Prostate gland (tissue), 2 donors: ENCODE measurements around the gene ARMC3. TPM values are rescaled to one million over a fixed set of nuclear protein-coding genes. Genes with fewer than 3 reads are reported as not detected.

Source experiments
- DNase-seq: peaks from one replicate; pipeline ENCODE4 v3.0.0-alpha.2; 2019; ENCODE audit warnings: low spot score
- H3K27ac ChIP-seq, 2 donors: fragments of 200-600 bp; sonication (generic); 2 replicates each; pipeline ENCODE4 v1.5.1; 2017 to 2019
- H3K27me3 ChIP-seq: fragments of 200-600 bp; sonication (generic); replicated peaks from 2 replicates; pipeline ENCODE4 v1.5.1; 2019; ENCODE audit not compliant: insufficient read depth
- H3K36me3 ChIP-seq, 2 donors: fragments of 200-600 bp; sonication (generic); 1 replicate in 1 of 2; 2 replicates in 1 of 2; pipeline versions ENCODE4 v1.5.1 to v1.8.1; 2017 to 2019
- H3K4me1 ChIP-seq: fragments of 200-600 bp; sonication (generic); replicated peaks from 2 replicates; pipeline ENCODE4 v1.5.1; 2019
- H3K4me3 ChIP-seq, 2 donors: fragments of 200-600 bp; sonication (generic); 2 replicates each; pipeline ENCODE4 v1.5.1; 2017 to 2019
- H3K9me3 ChIP-seq: fragments of 200-600 bp; sonication (generic); 2 replicates; pipeline ENCODE4 v1.5.1; 2017
- CTCF ChIP-seq, 4 experiments: fragments of 200-600 bp in 2 of 4; fragments of 450-650 bp in 2 of 4; sonication (generic) in 2 of 4; IDR thresholded peaks; 1 replicate in 3 of 4; 2 replicates in 1 of 4; pipeline ENCODE4 v1.5.1; 2016 to 2019; ENCODE audit warnings: antibody characterized with exemption in 4 of 4, mild to moderate bottlenecking in 2 of 4, moderate library complexity in 2 of 4
- POLR2A ChIP-seq: fragments of 450-650 bp; IDR thresholded peaks from one replicate; pipeline ENCODE4 v1.6.1; 2016; ENCODE audit warnings: antibody characterized with exemption, mild to moderate bottlenecking
- POLR2AphosphoS5 ChIP-seq: sonication (generic); formaldehyde crosslinking; IDR thresholded peaks from one replicate; pipeline ENCODE4 v1.6.1; 2017; ENCODE audit warnings: antibody characterized with exemption
- WGBS: methylation state at CpG from one replicate; pipeline ENCODE4 v1.1.5; 2018; 5-methylcytosine and 5-hydroxymethylcytosine counted together
- intact Hi-C: fragments of 100-400 bp; cut with DNase I; formaldehyde crosslinking; loops from one replicate; pipeline ENCODE4 v1.14.2; 2022
- total RNA-seq, 2 donors: library from RNA; depleted of rRNA; stranded (reverse); fragments of >200 nt; gene quantifications; one replicate each; pipeline ENCODE4 v1.1.0, GENCODE V29; 2016

ARMC3 gene
- total RNA-seq = 1 to 10 TPM in 1 of 2 donors, not detected in 1; 5.0 TPM

- WGBS = 11% methylated on average over 41 of the region's 41 CpGs
- Histone ChIP-seq H3K9me3 (no peaks in the 10 kb centered on the region), H3K27me3 (no peaks in the 10 kb centered on the region), H3K27ac (no peak within 1 kb of the TSS), H3K4me1 (no peaks in the 10 kb centered on the region), H3K36me3 (no peaks in the 10 kb centered on the region), H3K4me3 (peak within 1 kb of the TSS; percentile 12 to 22)
- intact Hi-C loops = no loop called here
- TF ChIP-seq POLR2A (no peak), CTCF (IDR thresholded peaks at IDR 0.05) (no peak), POLR2AphosphoS5 (no peak)
- DNase-seq = peak; percentile 9
Measured at GRCh38 chr10:22927661-22928403, at the start of gene ARMC3. Gene ARMC3, plus strand, starts transcription at chr10:22928053. Its CDS starts 3,944 bp downstream, at chr10:22931997.

GRCh38 chr10:22891797-22892196, 36.1 kb upstream of the ARMC3 start:
- Histone ChIP-seq H3K4me1 (no peaks in the 10 kb centered on the region), H3K4me3 (no peak overlapping the region), H3K36me3 (no peaks in the 10 kb centered on the region), H3K27ac (no peak overlapping the region), H3K27me3 (no peaks in the 10 kb centered on the region), H3K9me3 (no peaks in the 10 kb centered on the region)
- intact Hi-C loops = no loop called here
- WGBS = 92% methylated on average over 2 of the region's 2 CpGs
- no peak for DNase-seq
- TF ChIP-seq POLR2AphosphoS5 (no peak), POLR2A (no peak), CTCF (IDR thresholded peaks at IDR 0.05) (no peak)

- no peaks in the 10 kb centered on the region for H3K27me3 ChIP-seq
- 56% methylated on average over 2 of the region's 2 CpGs for WGBS
- no peaks in the 10 kb centered on the region for H3K36me3 ChIP-seq
- H3K27ac ChIP-seq = no peak overlapping the region
- no peaks in the 10 kb centered on the region for H3K9me3 ChIP-seq
- H3K4me3 ChIP-seq = no peak overlapping the region
- TF ChIP-seq CTCF (IDR thresholded peaks at IDR 0.05) (no peak), POLR2AphosphoS5 (no peak), POLR2A (no peak)
- no peak for DNase-seq
- intact Hi-C loops = no loop called here
- H3K4me1 ChIP-seq = no peaks in the 10 kb centered on the region
Measured at GRCh38 chr10:22893781-22894180, 34.1 kb upstream of the ARMC3 start.

- no peak overlapping the region for H3K4me3 ChIP-seq
Measured at GRCh38 chr10:22894714-22895113, 33.1 kb upstream of the ARMC3 start.

More at GRCh38 chr10:22894714-22895113, 33.1 kb upstream of the ARMC3 start:
- no peak overlapping the region for H3K27ac ChIP-seq
- no peak for DNase-seq
- whole genome bisulfite sequencing = 39% methylated on average over 4 of the region's 4 CpGs
- H3K9me3 ChIP-seq = no peaks in the 10 kb centered on the region
- no peaks in the 10 kb centered on the region for H3K27me3 ChIP-seq
- TF ChIP-seq CTCF (IDR thresholded peaks at IDR 0.05) = no peak
- TF ChIP-seq POLR2A = no peak
- TF ChIP-seq POLR2AphosphoS5 = no peak
- intact Hi-C loops = no loop called here
- H3K36me3 ChIP-seq = no peaks in the 10 kb centered on the region
- no peaks in the 10 kb centered on the region for H3K4me1 ChIP-seq
